Measurements from ENCODE around the gene PLAA.

PLAA gene

DNA sequence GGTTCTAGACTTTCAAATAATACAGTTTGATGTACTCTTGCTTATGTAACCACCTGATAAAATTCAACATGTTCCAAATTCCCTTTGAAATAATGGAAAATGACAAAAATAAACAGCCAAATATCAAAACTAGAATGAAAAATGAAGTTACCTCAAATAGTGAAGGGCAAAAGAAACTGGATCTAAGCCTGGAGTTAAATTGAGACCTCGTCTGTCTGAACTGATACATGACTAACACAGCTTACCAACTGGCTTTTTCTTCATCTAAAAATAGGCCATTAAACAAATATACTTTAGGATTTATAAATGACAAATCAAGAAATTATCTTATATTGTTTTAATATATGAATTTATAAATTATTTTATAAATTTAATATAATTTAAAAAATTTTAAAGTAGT is 42.4 kb downstream of the PLAA start:
- H3K4me3 ChIP-seq (ENCODE audit: control insufficient read depth, low read depth, low read length): no peak overlapping the region
- TF ChIP-seq CTCF (IDR thresholded peaks at IDR 0.05; ENCODE audit: control insufficient read depth, insufficient read depth, low read depth, low read length, missing control alignments): no peak

DNA sequence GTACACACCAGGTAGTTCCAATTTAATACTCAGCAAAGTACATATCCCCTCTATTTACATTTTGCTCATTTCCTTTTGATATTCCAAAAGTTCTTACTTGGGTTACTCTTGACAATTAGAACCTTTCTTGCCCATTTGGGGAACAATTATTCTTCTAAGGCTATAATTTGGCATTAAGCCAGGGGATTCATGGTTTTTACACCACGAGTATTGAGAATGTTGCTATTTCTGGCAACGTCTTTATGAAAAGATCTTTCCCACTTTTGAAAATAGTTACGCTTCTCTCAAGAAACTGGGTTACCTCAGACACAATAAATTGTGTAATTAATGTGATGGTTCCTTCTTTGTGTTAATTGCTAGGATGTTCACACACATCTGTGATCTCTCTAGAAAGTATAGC is 43.0 kb downstream of the PLAA start:
- no peak for DNase-seq (ENCODE audit: low read depth)
- no peak overlapping the region for H3K4me3 ChIP-seq (ENCODE audit: control insufficient read depth, low read depth, low read length)
- TF ChIP-seq CTCF (IDR thresholded peaks at IDR 0.05; ENCODE audit: control insufficient read depth, insufficient read depth, low read depth, low read length, missing control alignments): no peak

More for the DNA sequence above, 42.4 kb downstream of the PLAA start:
- no peak for DNase-seq (ENCODE audit: low read depth)

GRCh38 chr9:26893030-26893676 is 53.9 kb downstream of the PLAA start:
- DNase-seq (ENCODE audit: low read depth): no peak
- peak overlapping the region; percentile 98 for H3K4me3 ChIP-seq (ENCODE audit: control insufficient read depth, low read depth, low read length)
- TF ChIP-seq CTCF (IDR thresholded peaks at IDR 0.05; ENCODE audit: control insufficient read depth, insufficient read depth, low read depth, low read length, missing control alignments): no peak

DNA sequence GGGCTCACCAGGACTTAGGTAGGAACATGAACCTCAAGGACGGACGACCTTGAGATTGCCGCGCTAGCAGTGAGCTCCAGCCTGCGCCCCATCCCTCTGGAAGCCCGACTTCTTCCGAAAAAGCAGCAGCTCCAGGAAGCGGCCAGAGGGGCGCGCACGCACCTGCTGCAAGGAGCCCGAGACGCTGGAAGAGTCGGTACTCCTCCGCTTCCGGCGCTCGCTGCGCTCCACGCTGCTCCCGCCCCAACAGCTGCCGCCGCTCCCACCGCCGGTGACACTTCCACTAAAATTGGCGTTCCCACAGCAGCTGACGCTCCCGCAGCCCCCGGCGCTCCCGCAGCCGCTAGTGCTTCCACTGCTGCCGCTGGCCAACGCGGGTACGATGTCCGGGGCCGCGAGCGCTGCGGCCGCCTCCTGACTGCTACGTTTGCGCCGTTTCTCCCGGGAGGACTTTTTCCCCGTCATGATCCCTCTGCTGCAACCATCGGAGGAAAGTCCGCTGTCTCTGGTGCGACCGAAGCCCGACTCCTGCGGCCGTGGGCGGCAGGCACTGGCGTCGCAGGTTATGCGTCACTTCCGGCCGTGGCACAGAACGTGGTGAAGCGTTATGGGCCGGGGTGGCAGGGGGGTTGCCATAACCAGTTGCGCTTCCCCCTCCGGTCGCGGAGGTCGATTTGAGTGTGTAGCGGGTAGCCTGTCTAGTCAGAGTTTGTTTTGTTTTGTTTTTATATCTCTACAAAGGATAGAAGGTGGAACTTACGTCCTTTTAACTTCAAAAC is 54.6 kb downstream of the PLAA start, which contains the start of gene CAAP1:
TSS of gene CAAP1 (minus strand) at position 552 of the 779 bp plus-strand sequence. CDS start at position 465, 87 bp downstream.
- peak within 1 kb of the TSS; percentile 98 for H3K4me3 ChIP-seq (ENCODE audit: control insufficient read depth, low read depth, low read length)
- TF ChIP-seq CTCF (IDR thresholded peaks at IDR 0.05; ENCODE audit: control insufficient read depth, insufficient read depth, low read depth, low read length, missing control alignments): peak; percentile 32
- DNase-seq (ENCODE audit: low read depth): peak; percentile 42

DNA sequence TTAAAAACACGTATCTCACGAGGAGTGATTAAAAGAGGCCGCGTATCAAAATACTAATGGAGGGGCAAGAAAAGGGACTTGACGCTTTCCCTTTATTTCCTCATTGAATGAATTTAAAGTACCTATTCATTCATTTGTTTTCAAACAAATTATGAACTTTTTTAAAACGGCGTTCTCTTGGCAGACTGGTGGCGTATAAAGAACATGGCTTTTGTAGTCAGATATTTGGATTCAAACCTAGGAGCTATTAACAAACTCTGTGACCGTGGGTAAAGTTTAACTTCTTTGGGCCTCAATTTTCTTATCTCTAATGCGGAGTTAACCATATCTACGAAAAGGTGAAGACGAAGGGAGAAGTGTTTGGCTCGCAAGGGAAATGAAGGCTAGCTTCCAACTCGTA is 55.3 kb downstream of the PLAA start:
- peak overlapping the region; percentile 98 for H3K4me3 ChIP-seq (ENCODE audit: control insufficient read depth, low read depth, low read length)
- DNase-seq (ENCODE audit: low read depth): no peak
- no peak for TF ChIP-seq CTCF (IDR thresholded peaks at IDR 0.05; ENCODE audit: control insufficient read depth, insufficient read depth, low read depth, low read length, missing control alignments)

DNA sequence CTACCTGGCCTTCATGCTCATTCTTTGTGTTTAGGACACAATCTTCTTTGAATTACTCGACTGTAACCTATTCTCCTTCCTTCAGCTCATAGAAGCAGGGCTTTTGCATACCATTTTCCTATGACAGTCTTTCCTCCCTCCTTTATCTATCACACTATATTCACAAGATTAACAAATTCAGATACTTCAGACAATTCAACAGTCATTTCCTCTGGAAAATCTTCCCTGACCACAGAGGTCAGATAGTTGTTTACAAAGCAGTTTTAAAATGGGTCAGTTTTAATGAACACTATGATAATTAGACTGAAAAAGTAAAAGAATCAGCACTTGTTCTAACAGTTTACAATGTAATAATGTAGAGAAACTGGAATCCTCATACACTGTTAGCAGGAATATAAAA is 58.8 kb downstream of the PLAA start:
- no peak for DNase-seq (ENCODE audit: low read depth)

More for the DNA sequence above, 58.8 kb downstream of the PLAA start:
- no peak for TF ChIP-seq CTCF (IDR thresholded peaks at IDR 0.05; ENCODE audit: control insufficient read depth, insufficient read depth, low read depth, low read length, missing control alignments)
- no peak overlapping the region for H3K4me3 ChIP-seq (ENCODE audit: control insufficient read depth, low read depth, low read length)
